Measurements from ENCODE around the gene GIMAP2. TPM values are rescaled to one million over a fixed set of nuclear protein-coding genes. Genes with fewer than 3 reads are reported as not detected.

The GIMAP2 gene
- total and polyA plus RNA-seq, 2 of the 13 experiments (the other 11 are each of a cell fraction or from before 2014, with no cell fraction given): 0.49 to 1.4 TPM

GRCh38 chr7:150727381-150727780 lies 41.9 kb downstream of the GIMAP2 start (continued):
- TF ChIP-seq, protein P1, sequence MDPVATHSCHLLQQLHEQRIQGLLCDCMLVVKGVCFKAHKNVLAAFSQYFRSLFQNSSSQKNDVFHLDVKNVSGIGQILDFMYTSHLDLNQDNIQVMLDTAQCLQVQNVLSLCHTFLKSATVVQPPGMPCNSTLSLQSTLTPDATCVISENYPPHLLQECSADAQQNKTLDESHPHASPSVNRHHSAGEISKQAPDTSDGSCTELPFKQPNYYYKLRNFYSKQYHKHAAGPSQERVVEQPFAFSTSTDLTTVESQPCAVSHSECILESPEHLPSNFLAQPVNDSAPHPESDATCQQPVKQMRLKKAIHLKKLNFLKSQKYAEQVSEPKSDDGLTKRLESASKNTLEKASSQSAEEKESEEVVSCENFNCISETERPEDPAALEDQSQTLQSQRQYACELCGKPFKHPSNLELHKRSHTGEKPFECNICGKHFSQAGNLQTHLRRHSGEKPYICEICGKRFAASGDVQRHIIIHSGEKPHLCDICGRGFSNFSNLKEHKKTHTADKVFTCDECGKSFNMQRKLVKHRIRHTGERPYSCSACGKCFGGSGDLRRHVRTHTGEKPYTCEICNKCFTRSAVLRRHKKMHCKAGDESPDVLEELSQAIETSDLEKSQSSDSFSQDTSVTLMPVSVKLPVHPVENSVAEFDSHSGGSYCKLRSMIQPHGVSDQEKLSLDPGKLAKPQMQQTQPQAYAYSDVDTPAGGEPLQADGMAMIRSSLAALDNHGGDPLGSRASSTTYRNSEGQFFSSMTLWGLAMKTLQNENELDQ (CRISPR knock-in tag; IDR thresholded peaks at IDR 0.05; ENCODE audit: borderline replicate concordance): no peak
- TF ChIP-seq SP2 (CRISPR knock-in tag; IDR thresholded peaks at IDR 0.05): no peak
- TF ChIP-seq, protein P2, sequence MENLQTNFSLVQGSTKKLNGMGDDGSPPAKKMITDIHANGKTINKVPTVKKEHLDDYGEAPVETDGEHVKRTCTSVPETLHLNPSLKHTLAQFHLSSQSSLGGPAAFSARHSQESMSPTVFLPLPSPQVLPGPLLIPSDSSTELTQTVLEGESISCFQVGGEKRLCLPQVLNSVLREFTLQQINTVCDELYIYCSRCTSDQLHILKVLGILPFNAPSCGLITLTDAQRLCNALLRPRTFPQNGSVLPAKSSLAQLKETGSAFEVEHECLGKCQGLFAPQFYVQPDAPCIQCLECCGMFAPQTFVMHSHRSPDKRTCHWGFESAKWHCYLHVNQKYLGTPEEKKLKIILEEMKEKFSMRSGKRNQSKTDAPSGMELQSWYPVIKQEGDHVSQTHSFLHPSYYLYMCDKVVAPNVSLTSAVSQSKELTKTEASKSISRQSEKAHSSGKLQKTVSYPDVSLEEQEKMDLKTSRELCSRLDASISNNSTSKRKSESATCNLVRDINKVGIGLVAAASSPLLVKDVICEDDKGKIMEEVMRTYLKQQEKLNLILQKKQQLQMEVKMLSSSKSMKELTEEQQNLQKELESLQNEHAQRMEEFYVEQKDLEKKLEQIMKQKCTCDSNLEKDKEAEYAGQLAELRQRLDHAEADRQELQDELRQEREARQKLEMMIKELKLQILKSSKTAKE (CRISPR knock-in tag; IDR thresholded peaks at IDR 0.05; ENCODE audit: borderline replicate concordance): no peak
- TF ChIP-seq POLR2G (IDR thresholded peaks at IDR 0.05; ENCODE audit: low read depth, low read length): no peak
- no peak for TF ChIP-seq RFX3 (CRISPR knock-in tag; IDR thresholded peaks at IDR 0.05)
- TF ChIP-seq E2F5 (CRISPR knock-in tag; conservative IDR thresholded peaks at IDR 0.05): no peak
- no peak for TF ChIP-seq CBX2 (IDR thresholded peaks at IDR 0.05; ENCODE audit: low read depth, low read length)
- no peak for TF ChIP-seq CBX2 (CRISPR knock-in tag; IDR thresholded peaks at IDR 0.05; ENCODE audit: low read depth)
- no peak for TF ChIP-seq ZNF816 (CRISPR knock-in tag; IDR thresholded peaks at IDR 0.05; ENCODE audit: borderline replicate concordance)
- no peak for TF ChIP-seq ZNF260 (CRISPR knock-in tag; IDR thresholded peaks at IDR 0.05; ENCODE audit: borderline replicate concordance, low read depth)
- no peak for TF ChIP-seq ZNF510 (CRISPR knock-in tag; IDR thresholded peaks at IDR 0.05; ENCODE audit: low read depth)
- TF ChIP-seq IKZF1 (IDR thresholded peaks at IDR 0.05): no peak
- TF ChIP-seq ZNF557 (CRISPR knock-in tag; IDR thresholded peaks at IDR 0.05): no peak
- no peak for TF ChIP-seq ZNF891 (CRISPR knock-in tag; IDR thresholded peaks at IDR 0.05)
- peak; percentile 38; the same call in 1 of the 2 replicates for TF ChIP-seq KAT8 (CRISPR knock-in tag; IDR thresholded peaks at IDR 0.05)
- TF ChIP-seq FOXJ3 (CRISPR knock-in tag; IDR thresholded peaks at IDR 0.05; ENCODE audit: borderline replicate concordance): no peak
- no peak for TF ChIP-seq NAIF1 (CRISPR knock-in tag; IDR thresholded peaks at IDR 0.05; ENCODE audit: borderline replicate concordance)
- peak; percentile 94 for TF ChIP-seq ZNF644 (CRISPR knock-in tag; IDR thresholded peaks at IDR 0.05; ENCODE audit: low read depth)
- TF ChIP-seq HMG20A (CRISPR knock-in tag; IDR thresholded peaks at IDR 0.05; ENCODE audit: borderline replicate concordance): peak; percentile 58; the same call in 1 of the 2 replicates
- TF ChIP-seq, protein P3, sequence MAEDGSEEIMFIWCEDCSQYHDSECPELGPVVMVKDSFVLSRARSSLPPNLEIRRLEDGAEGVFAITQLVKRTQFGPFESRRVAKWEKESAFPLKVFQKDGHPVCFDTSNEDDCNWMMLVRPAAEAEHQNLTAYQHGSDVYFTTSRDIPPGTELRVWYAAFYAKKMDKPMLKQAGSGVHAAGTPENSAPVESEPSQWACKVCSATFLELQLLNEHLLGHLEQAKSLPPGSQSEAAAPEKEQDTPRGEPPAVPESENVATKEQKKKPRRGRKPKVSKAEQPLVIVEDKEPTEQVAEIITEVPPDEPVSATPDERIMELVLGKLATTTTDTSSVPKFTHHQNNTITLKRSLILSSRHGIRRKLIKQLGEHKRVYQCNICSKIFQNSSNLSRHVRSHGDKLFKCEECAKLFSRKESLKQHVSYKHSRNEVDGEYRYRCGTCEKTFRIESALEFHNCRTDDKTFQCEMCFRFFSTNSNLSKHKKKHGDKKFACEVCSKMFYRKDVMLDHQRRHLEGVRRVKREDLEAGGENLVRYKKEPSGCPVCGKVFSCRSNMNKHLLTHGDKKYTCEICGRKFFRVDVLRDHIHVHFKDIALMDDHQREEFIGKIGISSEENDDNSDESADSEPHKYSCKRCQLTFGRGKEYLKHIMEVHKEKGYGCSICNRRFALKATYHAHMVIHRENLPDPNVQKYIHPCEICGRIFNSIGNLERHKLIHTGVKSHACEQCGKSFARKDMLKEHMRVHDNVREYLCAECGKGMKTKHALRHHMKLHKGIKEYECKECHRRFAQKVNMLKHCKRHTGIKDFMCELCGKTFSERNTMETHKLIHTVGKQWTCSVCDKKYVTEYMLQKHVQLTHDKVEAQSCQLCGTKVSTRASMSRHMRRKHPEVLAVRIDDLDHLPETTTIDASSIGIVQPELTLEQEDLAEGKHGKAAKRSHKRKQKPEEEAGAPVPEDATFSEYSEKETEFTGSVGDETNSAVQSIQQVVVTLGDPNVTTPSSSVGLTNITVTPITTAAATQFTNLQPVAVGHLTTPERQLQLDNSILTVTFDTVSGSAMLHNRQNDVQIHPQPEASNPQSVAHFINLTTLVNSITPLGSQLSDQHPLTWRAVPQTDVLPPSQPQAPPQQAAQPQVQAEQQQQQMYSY (CRISPR knock-in tag; IDR thresholded peaks at IDR 0.05): no peak
